DMS79 treated with DMSO at 0.1 percent for 48 hours (cell line): Measurements from ENCODE around the gene DLK1.

Experiments used
- DNase-seq: peaks from one replicate; lab custom pipeline; 2025; lab: John Stamatoyannopoulos, UW

DLK1 gene

GRCh38 chr14:100762901-100763300 is 36.2 kb downstream of the DLK1 start:
- no peak for DNase-seq

GRCh38 chr14:100764471-100765115 is 37.9 kb downstream of the DLK1 start:
- no peak for DNase-seq

DNA sequence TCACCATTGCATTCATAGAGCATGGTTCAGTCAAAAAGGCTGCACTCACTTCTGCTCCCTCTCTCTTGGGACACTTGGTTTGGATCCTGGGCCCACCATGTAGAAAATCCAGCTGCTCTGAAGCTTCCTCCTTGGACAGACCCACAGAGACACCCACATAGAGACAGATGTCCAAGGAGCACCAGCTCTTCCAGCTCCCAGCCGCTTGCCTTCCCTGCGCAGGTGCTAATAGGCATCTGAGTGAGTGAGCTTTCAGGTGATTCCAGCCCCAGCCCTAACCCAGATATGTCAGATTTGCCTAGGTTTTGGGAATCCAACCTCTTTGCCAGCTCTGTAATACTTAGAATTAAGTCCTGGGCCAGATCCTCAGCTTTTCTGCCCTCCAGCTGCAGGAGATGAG is 38.6 kb downstream of the DLK1 start:
- no peak for DNase-seq

DNA sequence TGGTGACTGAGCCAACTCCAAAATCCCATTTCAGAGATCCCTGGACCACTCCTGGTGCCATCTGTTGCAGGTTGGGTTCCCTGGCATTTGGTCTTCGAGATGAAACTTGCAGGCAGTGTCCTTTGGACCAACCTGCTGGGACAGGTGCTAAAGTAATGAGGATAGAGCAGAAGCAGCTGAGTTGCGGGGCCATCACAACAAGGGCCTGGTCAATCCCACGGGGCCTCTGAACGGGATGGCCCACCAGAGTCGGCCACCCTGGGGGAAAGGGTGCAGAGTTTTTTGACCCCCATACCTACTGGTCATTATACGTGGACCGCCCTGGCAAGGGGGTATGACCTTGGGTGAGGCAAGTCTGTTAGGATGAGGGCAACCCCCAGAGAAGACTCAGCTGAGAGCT is 39.3 kb downstream of the DLK1 start:
- no peak for DNase-seq

GRCh38 chr14:100767003-100767787 is 40.5 kb downstream of the DLK1 start:
- no peak for DNase-seq

DNA sequence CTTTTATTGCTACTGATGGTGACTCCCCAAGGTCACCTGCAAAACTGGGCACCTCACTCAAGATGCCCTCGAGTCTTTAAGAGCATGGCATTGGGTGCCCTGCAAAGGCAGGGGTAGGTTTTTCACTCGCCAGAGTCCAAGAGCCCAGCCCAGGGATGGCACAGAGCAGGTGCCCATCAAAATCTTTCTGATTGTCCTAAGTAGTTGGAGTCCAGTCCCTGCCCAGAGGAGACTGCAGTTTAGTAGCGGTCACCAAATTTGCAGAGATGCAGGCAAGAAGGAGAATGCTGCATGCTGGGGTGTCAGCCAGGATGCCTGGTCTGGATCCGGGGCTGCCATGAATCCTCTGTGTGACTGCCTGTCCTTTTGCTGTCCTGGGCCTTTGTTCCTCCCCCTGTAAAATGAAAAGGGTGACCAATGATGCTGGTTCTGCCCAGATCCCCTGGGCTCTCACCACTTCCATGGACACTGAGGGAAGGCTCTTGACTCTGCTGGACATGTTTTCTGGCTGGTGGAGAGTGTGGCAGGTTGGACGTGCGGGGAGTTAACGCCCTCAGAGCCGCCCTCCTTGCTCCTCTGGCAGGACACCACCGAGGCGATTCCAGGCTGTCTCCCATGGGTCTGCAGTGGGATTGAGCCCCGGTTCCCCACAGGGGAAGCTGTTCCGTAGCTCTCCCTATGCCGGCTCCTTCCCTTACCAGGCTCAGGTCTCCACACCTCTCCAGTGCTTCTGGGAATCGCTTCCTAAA is 41.3 kb downstream of the DLK1 start:
- DNase-seq: no peak

GRCh38 chr14:100769035-100769939 is 42.6 kb downstream of the DLK1 start:
- no peak for DNase-seq

GRCh38 chr14:100770046-100770445 is 43.4 kb downstream of the DLK1 start:
- no peak for DNase-seq

DNA sequence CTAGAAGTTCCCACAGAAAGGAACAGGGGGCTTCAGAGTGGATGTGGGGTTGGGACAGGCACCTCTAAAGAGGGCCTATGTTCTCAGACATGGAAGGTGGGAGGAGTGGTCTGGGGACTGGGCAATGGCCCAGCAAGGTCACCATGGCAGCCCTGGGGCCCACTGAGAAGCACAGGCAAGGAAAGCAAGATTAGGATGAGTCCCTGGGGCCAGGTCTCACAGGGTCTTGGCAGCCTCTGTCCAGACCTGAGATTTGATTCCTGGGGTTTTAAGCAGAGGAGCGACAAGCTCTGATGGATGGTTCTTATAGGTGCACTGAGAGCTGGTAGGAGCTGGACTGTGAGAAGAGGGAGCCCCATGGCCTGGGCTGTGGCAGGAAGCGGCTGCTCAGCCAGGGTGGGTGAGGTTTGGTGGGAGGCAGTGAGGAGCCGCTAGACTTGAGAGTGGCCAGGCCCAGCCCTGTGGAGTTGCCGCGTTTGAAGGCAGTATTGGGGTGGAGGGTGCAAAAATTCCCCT is 44.0 kb downstream of the DLK1 start:
- DNase-seq: no peak

DNA sequence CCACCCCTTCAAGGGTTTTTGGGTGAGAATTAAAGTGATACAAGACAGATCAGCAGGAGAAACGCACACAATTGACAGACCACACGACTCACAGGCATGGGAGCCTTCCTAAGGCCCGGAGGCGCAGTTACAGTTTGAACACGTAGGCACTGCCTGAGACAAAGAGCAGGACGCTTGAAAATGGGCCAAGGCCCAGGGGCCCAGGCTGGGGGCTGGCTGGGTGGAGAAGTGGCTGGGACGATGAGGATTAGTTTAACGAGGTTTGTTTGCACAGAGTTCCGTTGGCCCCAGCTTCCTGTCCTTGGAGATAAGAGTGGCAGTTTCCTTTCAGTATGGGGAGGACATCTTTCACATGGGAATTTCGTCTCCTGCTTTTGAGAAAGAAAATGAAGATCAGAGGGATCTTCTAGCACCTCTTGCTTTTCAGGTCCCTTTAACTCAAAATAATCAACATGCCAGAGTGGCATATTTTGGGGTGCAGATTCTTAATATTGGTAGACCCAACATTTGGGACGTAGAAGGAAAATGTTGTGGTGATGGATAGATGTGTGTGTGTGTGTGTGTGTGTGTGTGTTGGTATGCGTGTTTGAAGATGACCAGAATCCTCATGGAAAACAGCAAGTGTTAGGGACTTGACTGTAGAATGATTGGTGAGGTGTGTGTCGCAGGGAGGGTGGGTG is 44.6 kb downstream of the DLK1 start:
- DNase-seq: no peak

DNA sequence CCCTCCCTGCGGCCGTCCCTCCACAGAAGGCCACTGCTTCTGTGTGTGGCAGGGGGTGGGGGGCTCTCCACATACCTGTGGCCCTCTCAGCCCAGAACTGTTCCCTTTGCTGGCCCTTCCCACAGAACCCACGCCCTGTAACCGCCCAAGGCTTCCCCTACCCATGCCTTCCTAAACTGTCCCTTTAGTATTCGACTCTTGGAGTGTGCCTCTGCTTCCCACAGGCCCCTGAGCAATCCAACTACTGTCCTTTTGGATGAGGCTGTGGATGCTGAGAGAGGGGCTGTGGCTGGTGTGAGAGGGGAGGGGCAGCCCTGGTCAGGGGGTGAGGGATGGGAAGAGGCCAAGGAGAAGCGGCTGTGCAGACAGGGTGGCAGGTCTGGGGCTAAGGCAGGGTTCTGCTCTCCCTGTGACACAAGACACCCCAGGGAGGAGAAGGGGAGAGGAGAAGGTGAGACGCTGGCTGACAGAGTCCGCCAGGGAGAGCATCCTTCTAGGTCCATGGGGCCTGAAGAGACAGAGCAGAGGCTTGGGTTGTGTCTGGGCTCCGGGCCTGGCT is 46.0 kb downstream of the DLK1 start:
- DNase-seq: no peak

DNA sequence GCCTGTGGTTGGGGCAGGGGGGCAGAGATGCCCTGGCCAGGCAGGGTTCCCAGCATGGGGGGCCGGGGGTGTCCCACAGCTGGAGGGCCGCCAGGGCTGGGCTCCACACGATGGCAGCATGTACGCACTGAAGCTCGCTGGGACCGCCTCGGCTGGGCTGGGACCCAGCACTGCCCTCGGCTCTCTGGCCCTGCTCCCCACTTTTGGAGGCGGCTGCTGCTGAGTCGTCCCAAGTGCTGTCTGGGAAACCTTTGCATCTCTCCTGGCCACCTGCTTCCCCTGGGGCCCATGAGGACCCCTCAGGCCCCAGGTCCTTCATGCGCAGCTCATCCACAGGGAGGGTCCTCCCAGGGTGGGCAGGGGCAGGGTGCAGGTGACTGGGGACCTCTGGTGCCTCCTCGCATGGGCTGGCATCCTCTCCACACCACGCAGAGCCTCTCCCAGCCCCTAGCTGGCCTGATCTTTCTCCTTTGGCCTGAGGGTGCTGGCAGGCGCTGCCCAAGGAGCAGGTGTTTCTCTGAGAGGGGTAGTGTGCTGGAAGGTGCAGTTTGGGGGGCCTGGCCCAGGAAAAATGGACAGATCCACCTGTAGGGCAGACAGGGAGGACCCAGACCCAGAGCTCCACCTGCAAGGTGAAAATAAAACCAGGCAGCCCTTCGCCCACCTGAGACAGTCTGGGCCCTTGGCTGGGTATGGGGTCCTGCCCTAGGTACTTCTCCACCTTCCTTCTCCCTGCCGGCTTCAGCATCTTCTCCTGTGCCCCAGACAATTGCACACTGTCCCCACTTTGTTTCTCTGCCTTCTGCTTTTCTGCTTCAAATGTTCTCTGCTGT is 46.9 kb downstream of the DLK1 start:
- DNase-seq: no peak

DNA sequence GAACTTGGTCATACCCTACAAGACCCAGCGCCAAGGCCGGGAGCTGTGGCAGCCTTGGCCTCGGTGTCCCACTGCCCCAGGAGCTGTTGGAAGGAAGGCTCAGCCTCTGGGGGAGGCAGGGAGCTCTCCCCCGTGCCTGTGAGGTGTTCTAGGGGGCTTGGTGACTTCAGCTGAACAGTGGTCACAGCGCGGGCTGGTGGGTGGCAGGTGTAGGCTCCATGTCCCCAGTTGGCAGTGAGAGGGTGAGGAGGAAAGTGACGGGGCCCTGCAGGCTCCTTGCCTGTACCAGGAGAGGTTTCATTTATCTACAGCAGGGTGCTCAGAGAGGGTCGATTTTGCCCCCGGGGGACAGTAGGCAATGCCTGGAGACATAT is 47.5 kb downstream of the DLK1 start:
- DNase-seq: no peak

DNA sequence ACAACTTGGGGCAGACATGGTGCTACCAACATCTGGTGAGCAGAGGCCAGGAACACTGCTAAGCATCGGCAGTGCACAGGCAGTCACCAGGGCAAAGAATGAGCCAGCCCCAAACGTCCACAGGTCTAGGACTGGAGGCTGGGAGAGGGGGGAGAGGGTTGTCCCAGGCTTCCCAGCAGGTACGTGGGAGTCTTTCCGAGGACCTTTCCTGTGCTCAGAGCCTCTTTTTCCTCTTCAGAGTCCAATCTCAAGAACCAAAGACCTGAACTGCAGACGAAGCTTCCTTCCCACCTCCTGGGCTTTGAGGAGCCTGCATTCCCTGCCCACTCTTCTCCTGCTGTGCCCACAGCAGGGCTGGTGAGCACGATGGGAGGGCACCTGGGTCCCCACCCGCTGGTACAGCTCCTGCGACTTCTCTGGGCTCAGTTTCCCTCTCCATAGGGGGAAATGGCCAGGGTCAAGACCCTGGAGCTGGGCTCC is 48.7 kb downstream of the DLK1 start:
- no peak for DNase-seq

GRCh38 chr14:100775831-100776591 is 49.3 kb downstream of the DLK1 start:
- DNase-seq: no peak

- no peak for DNase-seq
Measured at GRCh38 chr14:100776681-100777365, 50.1 kb downstream of the DLK1 start.

- DNase-seq: no peak
Measured at GRCh38 chr14:100777366-100777817, 50.7 kb downstream of the DLK1 start.

GRCh38 chr14:100777818-100778525 is 51.3 kb downstream of the DLK1 start:
- no peak for DNase-seq
